Thyroid gland (tissue), 4 donors: ENCODE measurements around the gene CIRBP. TPM values are rescaled to one million over a fixed set of nuclear protein-coding genes. Genes with fewer than 3 reads are reported as not detected.

Source experiments
- DNase-seq, 2 donors: peaks; one replicate each; pipeline ENCODE4 v3.0.0-alpha.2; 2019
- H3K27ac ChIP-seq, 3 donors: fragments of 200-600 bp; sonication (generic); 1 replicate in 2 of 3; 2 replicates in 1 of 3; pipeline ENCODE4 v1.5.1; 2016 to 2019; ENCODE audit warnings: mild to moderate bottlenecking in 1 of 3, moderate library complexity in 1 of 3
- H3K27me3 ChIP-seq: fragments of 200-600 bp; sonication (generic); one replicate; pipeline ENCODE4 v1.5.1; 2019
- H3K36me3 ChIP-seq, 2 donors: fragments of 200-600 bp; sonication (generic); one replicate each; pipeline ENCODE4 v1.5.1; 2016 to 2019
- H3K4me1 ChIP-seq, 2 donors: fragments of 200-600 bp; sonication (generic); one replicate each; pipeline ENCODE4 v1.5.1; 2017 to 2019
- H3K4me3 ChIP-seq, 3 donors: fragments of 200-600 bp; sonication (generic); replicated peaks in 1 of 3; 1 replicate in 2 of 3; 2 replicates in 1 of 3; pipeline ENCODE4 v1.5.1; 2016; ENCODE audit warnings: mild to moderate bottlenecking in 1 of 3
- H3K9me3 ChIP-seq: fragments of 200-600 bp; sonication (generic); one replicate; pipeline ENCODE4 v1.5.1; 2017
- CTCF ChIP-seq, 6 experiments: fragments of 200-600 bp in 3 of 6; fragments of 450-650 bp in 3 of 6; sonication (generic) in 3 of 6; IDR thresholded peaks; one replicate each; pipeline ENCODE4 v1.5.1; 2016 to 2019; ENCODE audit warnings: antibody characterized with exemption in 6 of 6, mild to moderate bottlenecking in 2 of 6, inconsistent platforms in 1 of 6, moderate library complexity in 1 of 6
- POLR2A ChIP-seq, 2 donors: fragments of 450-650 bp; IDR thresholded peaks; one replicate each; pipeline ENCODE4 v1.6.1; 2017; ENCODE audit warnings: antibody characterized with exemption in 2 of 2, mild to moderate bottlenecking in 2 of 2, moderate library complexity in 1 of 2
- WGBS, 2 donors: methylation state at CpG; one replicate each; pipeline ENCODE4 v1.1.5; 2017; 5-methylcytosine and 5-hydroxymethylcytosine counted together
- intact Hi-C: fragments of 100-400 bp; cut with DNase I; formaldehyde crosslinking; loops from one replicate; pipeline ENCODE4 v1.15.1; 2023
- total RNA-seq, 4 donors: library from RNA; depleted of rRNA; stranded (reverse); fragments of >200 nt; gene quantifications; one replicate each; pipeline ENCODE4 v1.2.3, GENCODE V29; 2016

The CIRBP gene
- total RNA-seq, 4 donors from 2014 or later, result 679 to 1,194 (median 893) TPM

GRCh38 chr19:1276628-1277022 lies 7.5 kb downstream of the CIRBP start:
- H3K27ac ChIP-seq, result peak overlapping the region in 2 of 3 donors; percentile 80 to 99
- TF ChIP-seq CTCF (IDR thresholded peaks at IDR 0.05) (no peak), POLR2A (IDR thresholded peaks at IDR 0.05) (no peak)
- no peak for DNase-seq
- peak overlapping the region in 1 of 3 donors; percentile 74 for H3K4me3 ChIP-seq
- peaks cover 42 to 45% of the 10 kb centered on the region in 2 donors for H3K36me3 ChIP-seq
- 75 to 77% methylated on average over 9 to 10 of the region's 10 CpGs for WGBS, 2 donors
- intact Hi-C loops, result loop anchor here (2.0 to 5.0 kb wide), 2 partner anchors 78 to 131 kb away; partner anchors contain the start of gene DAZAP1
- H3K4me1 ChIP-seq, result peaks cover 23 to 41% of the 10 kb centered on the region in 2 donors
- H3K9me3 ChIP-seq, result no peaks in the 10 kb centered on the region
- no peaks in the 10 kb centered on the region for H3K27me3 ChIP-seq

- H3K27ac ChIP-seq, result no peak overlapping the region
- H3K27me3 ChIP-seq, result no peaks in the 10 kb centered on the region
- H3K9me3 ChIP-seq, result no peaks in the 10 kb centered on the region
- DNase-seq, result no peak
- H3K4me3 ChIP-seq, result no peak overlapping the region
- TF ChIP-seq POLR2A (IDR thresholded peaks at IDR 0.05), result no peak
- no peak for TF ChIP-seq CTCF (IDR thresholded peaks at IDR 0.05)
- peaks cover 37 to 40% of the 10 kb centered on the region in 2 donors for H3K36me3 ChIP-seq
- peaks cover 19 to 37% of the 10 kb centered on the region in 2 donors for H3K4me1 ChIP-seq
- WGBS, 2 donors, result 95 to 97% methylated on average over 12 to 15 of the region's 15 CpGs
- intact Hi-C loops, result loop anchor here (2.0 to 5.0 kb wide), 2 partner anchors 78 to 130 kb away; partner anchors contain the start of gene DAZAP1
Measured at GRCh38 chr19:1277061-1277460, 7.9 kb downstream of the CIRBP start.

GRCh38 chr19:1278074-1278473 lies 8.9 kb downstream of the CIRBP start:
- TF ChIP-seq POLR2A (IDR thresholded peaks at IDR 0.05) (no peak), CTCF (IDR thresholded peaks at IDR 0.05) (no peak)
- Histone ChIP-seq H3K27me3 (no peaks in the 10 kb centered on the region), H3K9me3 (no peaks in the 10 kb centered on the region), H3K36me3 (peaks cover 27 to 30% of the 10 kb centered on the region in 2 donors), H3K4me3 (no peak overlapping the region), H3K4me1 (peaks cover 19 to 28% of the 10 kb centered on the region in 2 donors), H3K27ac (no peak overlapping the region)
- WGBS, 2 donors, result 85 to 90% methylated on average over 11 to 12 of the region's 12 CpGs
- no peak for DNase-seq
- intact Hi-C loops, result loop anchor here (5.0 kb wide), 1 partner anchor 129 kb away; the partner anchor contains the start of gene DAZAP1

GRCh38 chr19:1278713-1279660 lies 9.9 kb downstream of the CIRBP start:
- Histone ChIP-seq H3K27me3 (no peaks in the 10 kb centered on the region), H3K27ac (no peak overlapping the region), H3K36me3 (peaks cover 18 to 21% of the 10 kb centered on the region in 2 donors), H3K9me3 (no peaks in the 10 kb centered on the region), H3K4me1 (peaks cover 19 to 21% of the 10 kb centered on the region in 2 donors), H3K4me3 (no peak overlapping the region)
- WGBS, 2 donors, result 91% methylated on average over 15 to 21 of the region's 25 CpGs
- no peak for DNase-seq
- intact Hi-C loops, result loop anchor here (5.0 kb wide), 1 partner anchor 128 kb away; the partner anchor contains the start of gene DAZAP1
- no peak for TF ChIP-seq POLR2A (IDR thresholded peaks at IDR 0.05)

- Histone ChIP-seq H3K4me3 (no peak overlapping the region), H3K4me1 (peaks cover 12 to 13% of the 10 kb centered on the region in 2 donors), H3K27me3 (no peaks in the 10 kb centered on the region), H3K27ac (no peak overlapping the region), H3K36me3 (peaks cover 9 to 12% of the 10 kb centered on the region in 2 donors), H3K9me3 (no peaks in the 10 kb centered on the region)
- intact Hi-C loops, result loop anchor here (5.0 to 10.0 kb wide), 2 partner anchors 127 to 245 kb away; partner anchors contain the start of genes DAZAP1 and PLK5
- 27 to 39% methylated on average over 7 to 8 of the region's 10 CpGs for WGBS, 2 donors
- TF ChIP-seq CTCF (IDR thresholded peaks at IDR 0.05) (peak; percentile 85 to 96 (median 88)), POLR2A (IDR thresholded peaks at IDR 0.05) (no peak)
- peak; percentile 79 to 82 for DNase-seq
Measured at GRCh38 chr19:1279782-1280341, 10.7 kb downstream of the CIRBP start.
